GM18873 (cell line): ENCODE measurements around the gene AUTS2.
"Not testable (repeated sequence)": the region's sequence is repeated elsewhere in the genome, so short reads cannot be mapped to it uniquely, and the experiment has no call there.

Source experiments
- ATAC-seq: cut with Tn5 transposase; IDR thresholded peaks from one replicate; pipeline ENCODE4 v1.9.1; 2021; ENCODE audit warnings: mild to moderate bottlenecking, moderate library complexity, moderate number of reproducible peaks; ENCODE audit not compliant: unreplicated experiment, low FRiP score

AUTS2 gene

DNA sequence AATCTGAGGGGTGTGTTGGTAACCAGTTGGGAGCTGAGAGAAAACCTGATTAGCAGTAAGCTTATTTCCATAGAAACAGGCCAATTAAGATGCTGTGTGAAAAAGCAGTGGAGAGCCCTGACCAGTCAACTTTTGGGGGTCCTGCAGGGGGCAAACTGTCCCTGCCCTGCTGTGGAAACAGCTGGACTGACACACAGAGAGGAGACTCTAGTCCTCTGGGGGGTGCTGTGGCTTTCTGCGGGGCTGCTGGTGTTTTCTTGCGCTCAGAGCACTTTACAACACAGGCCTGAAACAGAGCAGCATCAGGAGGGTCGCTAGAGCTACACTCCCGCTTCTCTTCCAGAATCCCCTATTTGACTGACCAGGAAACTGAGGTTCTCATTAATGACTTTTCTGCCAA lies 986.8 kb downstream of the AUTS2 start:
- no peak for ATAC-seq

DNA sequence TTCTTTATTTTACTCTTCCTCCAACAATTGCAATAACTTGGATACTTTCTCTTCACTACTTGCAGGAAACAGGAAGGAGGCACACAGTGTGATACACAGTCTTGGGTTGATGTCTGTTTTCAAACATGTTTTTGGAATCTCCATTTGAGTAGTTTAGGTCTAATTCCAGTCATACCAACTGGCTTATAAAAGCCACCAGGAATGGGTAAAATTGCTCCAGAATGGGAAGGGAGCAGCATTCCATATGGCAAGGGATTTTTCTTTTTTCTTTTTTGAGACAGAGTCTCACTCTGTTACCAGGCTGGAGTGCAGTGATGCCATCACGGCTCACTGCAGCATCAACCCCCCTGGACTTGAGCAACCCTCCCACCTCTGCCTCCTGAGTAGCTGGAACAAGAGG lies 988.5 kb downstream of the AUTS2 start:
- ATAC-seq = no peak

DNA sequence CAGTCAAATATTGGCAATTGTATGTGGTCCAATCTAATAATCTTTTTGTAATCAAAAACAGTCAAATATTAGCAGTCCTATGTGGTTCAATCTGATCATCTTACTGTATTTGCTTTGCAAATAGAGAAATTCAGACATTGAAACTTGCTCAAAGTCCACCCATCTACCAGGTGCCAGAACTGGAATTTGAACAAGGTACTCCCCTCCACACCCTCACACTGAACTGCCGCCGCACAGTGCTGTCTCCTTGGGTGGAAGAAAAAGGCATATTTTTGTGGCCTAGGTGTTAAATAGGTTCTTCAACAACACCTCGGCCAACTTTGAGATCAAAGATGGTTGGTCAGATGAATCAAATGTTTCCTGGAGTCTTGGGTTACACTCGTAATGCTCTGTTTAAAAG lies 989.5 kb downstream of the AUTS2 start:
- no peak for ATAC-seq

DNA sequence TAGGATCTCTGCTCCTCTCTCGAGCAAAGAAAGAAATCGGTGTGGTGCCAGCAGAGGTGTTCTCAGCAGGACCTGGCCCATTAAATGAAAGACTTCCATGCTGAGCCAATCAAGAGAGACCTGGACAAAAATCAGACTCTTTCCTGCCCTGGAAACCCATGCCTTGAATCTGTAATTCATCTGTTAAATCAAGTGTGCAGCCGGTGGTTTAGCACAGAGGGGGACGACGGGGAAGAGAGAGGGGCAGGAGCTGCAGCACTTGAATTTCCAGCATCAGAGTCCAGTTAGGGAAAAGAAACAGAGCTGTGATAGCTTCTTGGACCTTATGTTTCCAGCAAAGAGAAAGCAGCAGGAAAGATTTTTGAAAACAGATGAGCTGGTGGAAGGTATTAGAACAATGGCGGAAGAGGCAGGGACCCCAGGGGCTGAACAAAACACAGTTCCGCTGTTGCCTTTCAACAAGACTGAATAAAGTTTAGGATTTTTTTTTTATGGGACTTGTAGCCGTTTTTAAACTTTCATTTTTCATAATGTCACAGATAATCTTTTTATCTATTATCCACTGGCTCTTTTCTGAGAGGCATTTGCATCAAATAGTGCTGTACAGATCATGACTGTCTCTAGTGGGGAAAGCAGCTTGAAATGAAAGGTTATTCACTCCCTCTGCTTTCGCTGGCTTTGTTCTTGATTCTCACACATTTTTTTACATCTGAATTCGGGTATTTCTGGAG lies 990.1 kb downstream of the AUTS2 start:
- ATAC-seq = no peak

DNA sequence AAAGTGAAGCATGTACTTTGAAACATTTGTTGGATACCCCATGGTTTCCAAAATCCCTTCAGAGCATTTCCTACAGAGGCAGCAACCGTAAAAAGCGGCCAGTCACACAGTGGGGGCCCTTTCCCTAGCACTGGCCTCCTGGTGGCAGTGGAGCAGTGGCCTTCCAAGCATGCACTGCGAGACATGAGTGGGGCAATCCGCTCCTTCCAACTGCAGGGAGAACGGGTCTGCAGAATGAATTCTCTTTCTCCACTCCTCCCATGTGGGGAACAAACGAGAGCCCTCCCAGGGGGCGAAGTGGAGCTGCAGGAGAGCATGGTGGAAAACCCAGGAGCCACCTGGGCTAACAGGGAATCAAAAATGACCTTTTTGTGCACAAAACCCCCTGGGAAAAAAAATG lies 990.7 kb downstream of the AUTS2 start:
- no peak for ATAC-seq

DNA sequence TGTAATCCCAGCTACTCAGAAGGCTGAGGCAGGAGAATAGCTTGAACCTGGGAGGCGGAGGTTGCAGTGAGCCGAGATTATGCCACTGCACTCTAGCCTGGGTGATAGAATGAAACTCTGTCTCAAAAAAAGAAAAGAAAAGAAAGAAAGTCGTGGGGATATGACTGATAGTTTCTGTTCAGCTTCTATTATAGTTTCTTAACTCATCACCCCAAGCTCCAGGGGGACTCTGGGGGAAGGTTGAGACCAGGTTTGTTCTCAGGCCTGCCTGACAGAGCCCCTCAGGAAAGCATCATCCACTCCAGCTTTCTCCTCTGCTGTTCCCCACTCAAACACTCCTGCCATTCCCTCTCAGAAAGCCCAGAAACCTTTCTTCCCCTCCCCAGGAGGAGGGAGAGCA lies 991.3 kb downstream of the AUTS2 start:
- no peak for ATAC-seq

DNA sequence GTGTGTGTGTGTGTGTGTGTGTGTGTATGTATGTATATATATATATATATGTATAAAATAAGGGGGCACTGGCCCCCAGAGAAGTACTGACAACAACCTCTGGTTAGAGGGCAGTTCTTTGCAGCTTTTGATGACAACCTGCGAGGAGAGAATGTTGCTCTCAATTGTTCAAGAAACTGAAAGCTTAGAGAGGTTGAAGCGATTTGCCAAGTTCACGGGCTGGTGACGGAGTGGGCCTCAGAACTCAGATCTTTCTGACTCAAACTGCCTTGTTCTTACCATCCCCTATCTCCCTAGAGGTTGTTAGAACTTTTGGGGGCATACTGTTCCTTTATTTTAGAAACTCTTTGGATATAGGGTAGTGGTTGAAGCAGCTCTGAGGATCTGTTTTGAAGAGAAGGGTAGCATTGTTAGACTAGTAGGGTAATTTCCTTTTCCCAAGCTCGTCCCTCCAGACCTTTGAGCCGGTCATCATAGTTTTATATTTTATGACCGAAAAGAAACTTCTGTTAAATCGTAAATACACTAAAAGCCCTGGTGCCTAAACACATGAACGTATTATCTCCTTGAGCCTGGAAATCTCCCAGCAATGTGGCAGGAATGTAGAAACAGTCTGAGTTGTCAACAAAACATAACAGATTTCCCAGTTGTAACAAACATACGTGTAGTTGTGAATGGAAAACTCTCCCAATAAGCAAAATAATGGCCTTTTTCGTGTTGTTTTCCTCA lies 992.0 kb downstream of the AUTS2 start:
- no peak for ATAC-seq

DNA sequence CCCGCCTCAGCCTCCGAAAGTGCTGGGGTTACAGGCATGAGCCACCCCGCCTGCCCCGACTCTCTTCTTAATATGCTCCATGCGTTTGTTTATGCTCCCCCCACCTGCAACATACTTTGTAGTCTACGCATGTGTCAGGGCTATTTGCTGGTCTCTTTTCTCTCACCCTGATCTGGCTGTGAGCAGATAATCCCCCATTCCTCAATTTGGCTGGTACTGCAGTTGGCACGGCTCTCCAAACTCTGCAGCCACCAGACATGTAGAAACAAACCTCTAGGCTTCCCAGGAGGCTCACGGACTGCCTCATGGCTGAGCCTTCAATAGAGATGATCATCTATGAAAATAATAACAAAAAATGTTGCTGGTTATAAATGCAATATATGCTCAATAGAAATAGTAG lies 993.4 kb downstream of the AUTS2 start:
- no peak for ATAC-seq

DNA sequence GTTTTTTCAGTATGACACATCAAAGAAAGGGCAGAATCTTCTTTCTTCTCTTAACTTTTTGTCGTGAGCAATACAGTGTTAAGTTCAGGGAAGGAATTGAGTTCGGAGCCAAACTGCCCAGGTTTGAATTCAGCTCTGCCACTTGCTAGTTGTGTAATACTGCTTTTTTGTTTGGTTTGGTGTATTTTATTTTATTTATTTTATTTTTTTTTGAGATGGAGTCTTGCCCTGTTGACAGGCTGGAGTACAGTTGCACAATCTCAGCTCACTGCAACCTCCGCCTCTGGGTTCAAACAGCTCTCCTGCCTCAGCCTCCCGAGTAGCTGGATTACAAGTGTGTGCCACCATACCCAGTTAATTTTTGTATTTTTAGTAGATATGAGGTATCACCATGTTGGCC lies 993.9 kb downstream of the AUTS2 start:
- ATAC-seq = no peak

DNA sequence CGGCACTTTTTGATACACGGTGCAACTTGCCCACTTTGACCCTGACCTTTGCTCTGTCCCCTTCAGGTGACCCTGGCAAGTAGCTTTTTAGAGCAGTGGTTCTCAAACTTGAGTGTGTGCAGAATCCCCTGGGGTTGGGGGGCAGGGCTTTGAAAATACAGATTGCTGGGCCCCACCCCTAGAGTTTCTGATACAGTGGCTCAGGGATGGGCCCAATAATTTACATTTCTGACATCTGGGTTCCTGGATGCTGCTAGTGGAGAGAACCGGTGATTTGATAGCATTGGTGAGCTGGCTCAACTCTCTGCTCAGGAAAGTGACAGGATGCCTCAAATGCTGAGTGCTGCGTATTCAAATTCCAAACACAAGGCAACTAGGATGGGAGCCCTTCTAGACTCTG lies 995.9 kb downstream of the AUTS2 start:
- no peak for ATAC-seq

DNA sequence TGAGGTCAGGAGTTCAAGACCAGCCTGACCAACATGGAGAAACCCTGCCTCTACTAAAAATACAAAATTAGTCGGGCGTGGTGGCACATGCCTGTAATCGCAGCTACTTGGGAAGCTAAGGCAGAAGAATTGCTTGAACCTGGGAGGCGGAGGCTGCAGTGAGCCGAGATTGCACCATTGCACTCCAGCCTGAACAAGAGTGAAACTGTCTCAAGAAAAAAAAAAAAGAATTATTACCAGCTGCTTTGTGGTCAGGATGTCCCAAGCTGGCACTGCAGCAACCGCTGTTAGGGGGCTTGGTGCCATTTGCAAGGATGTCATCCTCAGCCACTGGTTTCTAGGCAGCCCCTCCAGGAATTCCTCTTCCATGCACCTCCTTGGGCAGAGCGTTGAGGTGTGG lies 996.6 kb downstream of the AUTS2 start:
- ATAC-seq = not testable (repeated sequence)

DNA sequence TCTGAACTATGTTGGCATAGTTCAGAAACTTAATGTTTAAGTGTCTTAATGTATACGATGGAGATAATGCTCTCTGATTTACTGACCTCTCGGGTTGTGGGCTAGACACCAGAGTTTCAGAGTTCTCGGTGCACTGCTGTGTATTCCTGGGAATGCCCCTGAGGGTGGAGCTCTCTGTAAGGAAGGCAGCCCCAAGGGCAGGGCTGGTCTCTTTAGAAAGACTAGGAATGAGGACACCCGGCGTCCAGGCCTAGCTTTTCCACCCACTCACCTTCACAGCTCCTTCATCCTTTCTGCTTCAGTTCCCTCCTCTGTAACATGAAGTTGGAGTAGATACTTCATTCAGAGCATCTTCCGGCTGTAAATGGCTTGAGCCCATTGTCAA lies 997.1 kb downstream of the AUTS2 start:
- no peak for ATAC-seq

DNA sequence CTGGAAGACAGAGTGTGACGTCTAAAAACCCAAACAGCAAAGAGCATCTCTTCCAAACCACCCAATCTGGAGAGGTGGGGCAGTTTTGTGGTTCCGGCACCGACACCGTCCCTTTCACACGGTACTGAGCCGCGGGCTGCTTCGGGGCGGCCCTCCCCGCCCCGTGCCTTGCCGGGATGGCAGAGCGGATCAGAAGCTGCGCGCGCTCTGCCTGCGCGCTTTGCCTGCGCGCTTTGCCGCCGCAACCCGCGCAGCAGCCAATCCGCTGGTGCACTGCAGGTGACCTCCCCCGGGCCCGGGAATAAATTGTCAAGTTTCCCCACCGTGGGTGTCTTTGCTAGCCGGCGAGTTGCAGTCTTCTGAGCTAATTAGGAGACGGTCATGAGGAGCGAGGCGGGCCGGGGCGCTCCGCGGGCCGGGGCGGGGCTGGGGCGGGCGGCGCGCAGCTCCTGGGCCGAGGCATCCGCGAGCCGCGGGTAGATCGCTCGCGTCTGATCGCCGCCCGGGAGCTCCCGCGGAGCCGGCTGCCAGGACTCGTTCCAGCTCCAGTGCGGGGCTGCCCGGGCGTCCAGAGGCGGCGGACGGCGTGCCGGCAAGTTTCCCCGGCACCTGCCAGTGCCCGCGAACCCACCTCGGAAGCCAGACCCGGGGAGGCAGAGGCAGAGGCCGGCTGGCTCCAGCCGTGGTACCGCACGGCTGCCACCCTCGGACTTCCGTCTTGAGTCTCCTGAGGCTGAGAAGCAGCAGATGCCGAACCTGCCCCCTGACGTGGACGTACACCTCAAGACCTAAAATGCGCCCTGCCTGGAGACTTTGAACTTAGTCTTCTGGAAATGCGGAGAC lies 997.7 kb downstream of the AUTS2 start:
- ATAC-seq = no peak

DNA sequence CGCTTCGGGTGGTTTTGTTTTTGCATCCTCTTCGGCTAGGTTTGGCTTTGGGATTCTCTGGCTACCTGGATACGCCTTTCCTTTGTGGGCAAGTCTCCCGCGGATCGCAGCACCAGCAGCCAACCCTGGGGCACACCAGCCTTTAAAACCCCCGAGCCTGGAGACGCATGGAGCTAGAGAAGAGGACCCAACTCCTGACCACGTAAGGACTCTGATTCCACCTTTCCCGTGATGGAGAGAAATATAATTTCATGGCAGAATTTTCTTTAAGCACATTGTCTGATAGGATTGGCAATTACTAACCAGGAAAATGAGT lies 998.3 kb downstream of the AUTS2 start:
- no peak for ATAC-seq

DNA sequence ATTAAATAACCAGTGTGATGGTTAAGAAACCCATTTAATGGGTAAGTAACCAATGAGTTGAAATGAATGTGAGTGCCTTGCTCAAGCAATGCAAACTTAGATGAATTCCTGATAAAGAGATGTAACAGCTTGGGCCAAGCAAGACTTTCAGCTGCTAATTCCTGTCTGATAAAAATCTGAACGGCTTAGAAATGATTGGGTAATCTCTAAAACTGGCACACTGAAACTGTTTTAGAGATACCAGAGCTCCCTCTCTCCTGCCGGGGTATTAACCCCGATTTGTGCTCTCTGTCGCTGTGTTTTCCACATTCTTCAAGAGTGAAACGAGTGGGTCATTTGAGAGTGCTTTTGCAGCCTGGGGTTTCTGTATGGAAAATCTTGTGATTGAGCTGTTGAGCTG lies 998.8 kb downstream of the AUTS2 start:
- ATAC-seq = no peak

DNA sequence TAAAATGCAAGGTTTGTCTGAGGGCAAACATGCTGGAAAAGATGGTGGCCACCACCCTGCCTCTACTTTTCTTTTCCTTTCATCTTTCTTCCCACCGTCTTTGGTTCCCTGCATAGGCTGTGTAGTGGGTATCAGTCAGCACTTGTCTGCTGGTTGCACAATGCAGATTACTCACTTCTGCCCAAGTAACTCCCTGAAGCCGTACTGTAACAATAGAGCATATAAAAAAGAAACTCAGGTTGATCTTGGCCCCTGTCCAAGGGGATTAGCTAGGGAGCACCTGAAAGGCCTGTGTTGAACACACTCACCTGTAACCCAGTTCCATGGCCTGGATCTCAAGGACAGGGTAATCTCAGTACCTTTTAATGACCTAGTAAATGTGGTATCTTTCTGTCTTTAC lies 1000.7 kb downstream of the AUTS2 start:
- ATAC-seq = no peak

DNA sequence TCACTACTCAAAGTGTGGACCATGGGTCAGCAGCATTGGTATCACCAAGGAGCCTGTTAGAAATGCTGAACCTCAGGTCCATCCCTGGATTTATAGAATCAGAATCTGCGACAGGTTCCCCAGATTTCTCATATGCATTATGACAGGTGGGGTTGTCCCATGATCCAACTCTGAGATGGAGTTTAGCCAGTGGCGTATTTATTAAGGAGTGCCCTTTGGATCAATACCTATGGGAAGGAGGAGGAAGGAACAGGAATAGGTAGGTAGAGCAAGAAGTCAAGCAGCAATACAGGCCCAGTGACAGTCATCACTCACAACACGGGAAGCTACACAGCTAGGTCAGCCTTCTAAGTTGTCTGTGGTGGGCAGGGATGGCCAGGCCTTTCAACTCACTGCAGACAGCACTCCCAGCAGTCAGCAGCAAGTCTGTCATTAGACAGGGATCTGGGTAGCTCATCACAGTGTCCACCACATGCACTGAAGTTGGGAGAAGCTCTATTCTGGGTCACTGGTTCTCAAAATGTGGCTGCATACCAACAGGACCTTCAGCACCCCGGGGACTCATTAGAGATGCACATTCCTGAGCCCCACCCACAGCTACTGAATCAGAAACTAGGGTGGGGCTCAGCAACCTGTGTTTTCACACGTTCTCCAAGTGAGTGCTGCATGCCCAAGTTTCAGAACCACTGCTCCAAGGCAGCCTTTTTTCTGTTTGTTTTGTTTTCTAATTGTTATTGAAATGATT lies 1001.3 kb downstream of the AUTS2 start:
- ATAC-seq = no peak

DNA sequence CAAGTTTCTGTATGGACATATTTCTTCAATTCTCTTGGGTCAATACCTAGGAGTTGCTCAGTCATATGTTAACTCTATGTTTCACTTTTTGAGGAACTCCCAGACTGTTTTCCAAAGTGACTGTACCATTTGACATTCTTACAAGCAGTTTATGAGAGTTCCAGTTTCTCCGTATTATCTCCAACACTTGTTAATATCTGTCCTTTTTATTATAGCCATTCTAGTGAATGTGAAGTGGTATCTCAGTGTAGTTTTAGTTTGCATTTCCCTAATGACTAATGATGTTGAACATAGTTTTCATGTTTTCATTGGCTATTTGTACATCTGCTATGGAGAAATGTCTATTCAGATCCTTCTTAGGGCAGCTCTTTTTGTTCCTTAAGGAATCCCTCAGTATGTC lies 1002.7 kb downstream of the AUTS2 start:
- no peak for ATAC-seq

DNA sequence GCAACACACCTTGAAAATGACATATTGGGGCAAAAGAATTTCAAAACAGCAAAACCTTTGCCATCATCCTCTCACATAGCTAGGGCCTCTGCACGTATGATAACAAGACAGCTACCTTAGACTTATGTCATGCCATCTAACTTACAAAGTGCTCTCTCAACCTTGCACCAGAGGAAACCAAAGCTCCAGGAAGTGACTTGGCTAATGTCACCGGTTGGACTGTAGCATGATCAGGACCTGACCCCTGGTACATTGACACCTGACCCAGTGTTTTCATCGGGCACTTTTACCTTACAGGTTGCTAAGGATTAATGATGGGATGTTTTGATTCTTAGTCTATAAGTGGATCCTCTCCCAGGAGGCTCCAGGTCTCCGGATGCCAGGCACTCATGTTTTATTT lies 1003.8 kb downstream of the AUTS2 start:
- ATAC-seq = no peak

DNA sequence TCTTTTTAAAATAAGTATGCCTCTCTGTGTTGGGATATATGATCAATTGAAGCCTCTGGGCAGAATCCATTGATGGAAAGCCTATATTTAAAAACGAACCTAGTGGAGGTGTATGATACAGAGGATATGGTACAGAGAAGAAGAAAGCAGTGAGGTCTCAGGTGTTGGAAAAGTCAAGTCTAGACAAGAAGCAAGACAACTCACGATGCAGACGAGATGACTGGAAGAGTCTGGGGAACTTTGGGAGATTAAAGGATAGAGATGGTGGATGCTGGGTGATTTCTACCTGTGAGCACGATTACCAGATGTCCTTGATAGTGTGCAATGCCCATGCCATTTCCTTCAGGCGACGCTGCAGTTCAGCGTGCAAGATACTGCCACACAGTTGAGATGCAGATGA lies 1009.0 kb downstream of the AUTS2 start:
- ATAC-seq = no peak

DNA sequence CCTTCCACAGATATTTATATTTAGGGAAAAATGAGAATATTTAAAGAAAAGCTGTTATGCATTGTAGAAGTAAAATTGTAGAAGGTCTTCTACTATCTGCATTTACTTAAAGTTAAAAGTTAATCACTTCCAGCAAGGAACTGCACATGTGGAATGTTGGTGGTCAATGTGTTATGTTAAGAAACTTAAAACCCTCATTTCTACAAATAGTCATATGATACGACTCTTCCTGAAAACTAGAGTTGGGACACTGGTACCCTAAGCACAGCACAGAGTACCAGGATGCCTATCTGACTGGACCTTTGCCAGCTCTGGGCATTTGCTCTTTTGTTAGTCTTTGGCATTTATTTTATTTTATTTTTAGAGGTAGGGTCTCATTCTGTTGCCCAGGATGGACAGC lies 1009.5 kb downstream of the AUTS2 start:
- ATAC-seq = no peak
